ENCODE results near the gene SYT11.
"Not testable (repeated sequence)": the region's sequence is repeated elsewhere in the genome, so short reads cannot be mapped to it uniquely, and the experiment has no call there.

SYT11 gene

GRCh38 chr1:155900161-155900560, 40.8 kb downstream of the SYT11 start:
- no peak for DNase-seq

- DNase-seq, result no peak
Measured at GRCh38 chr1:155904261-155904660, 44.9 kb downstream of the SYT11 start.

DNA sequence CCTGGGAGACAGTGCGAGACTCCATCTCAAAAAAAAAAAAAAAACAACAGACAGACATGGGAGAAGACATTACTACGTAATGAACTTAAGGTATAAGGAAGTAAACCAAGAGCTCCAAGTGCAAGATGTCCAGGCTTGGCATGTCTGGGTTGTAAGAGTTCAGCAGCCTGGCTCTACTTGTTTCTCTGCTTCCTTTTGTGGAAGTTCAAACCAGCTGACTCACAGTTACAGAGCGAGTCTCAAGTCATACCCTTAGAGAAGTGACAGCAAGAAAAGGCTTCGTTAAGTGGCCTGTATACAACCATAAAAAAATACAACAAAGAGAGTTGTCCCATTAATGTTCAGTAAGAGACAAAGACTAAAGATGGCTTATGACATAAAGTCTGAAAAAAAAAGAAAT, 50.5 kb downstream of the SYT11 start:
- DNase-seq, result no peak

DNA sequence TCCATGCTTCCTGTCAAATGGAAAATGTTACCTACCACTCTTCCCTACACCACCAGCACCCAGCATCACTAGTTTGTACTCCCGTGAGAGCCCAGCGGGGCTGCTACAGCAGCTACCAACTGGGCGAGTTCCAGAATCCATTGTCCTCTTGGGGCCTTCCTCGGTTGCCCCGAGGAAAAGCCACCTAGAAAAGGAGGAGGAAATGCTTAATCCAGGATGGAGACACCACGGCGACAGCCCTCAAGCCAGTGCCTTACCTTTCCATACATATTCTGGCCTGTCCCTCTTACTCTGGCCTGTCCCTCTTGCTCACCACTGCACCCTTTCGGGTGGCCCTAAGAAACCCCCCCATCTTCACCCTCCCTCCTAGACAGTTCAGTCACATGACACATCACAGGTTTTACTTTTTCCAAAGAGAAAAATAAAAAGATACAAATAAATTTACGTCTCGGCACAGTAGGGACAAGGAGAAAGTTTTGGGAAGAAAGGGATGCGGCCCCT, 51.3 kb downstream of the SYT11 start:
- DNase-seq, result peak; percentile 51

DNA sequence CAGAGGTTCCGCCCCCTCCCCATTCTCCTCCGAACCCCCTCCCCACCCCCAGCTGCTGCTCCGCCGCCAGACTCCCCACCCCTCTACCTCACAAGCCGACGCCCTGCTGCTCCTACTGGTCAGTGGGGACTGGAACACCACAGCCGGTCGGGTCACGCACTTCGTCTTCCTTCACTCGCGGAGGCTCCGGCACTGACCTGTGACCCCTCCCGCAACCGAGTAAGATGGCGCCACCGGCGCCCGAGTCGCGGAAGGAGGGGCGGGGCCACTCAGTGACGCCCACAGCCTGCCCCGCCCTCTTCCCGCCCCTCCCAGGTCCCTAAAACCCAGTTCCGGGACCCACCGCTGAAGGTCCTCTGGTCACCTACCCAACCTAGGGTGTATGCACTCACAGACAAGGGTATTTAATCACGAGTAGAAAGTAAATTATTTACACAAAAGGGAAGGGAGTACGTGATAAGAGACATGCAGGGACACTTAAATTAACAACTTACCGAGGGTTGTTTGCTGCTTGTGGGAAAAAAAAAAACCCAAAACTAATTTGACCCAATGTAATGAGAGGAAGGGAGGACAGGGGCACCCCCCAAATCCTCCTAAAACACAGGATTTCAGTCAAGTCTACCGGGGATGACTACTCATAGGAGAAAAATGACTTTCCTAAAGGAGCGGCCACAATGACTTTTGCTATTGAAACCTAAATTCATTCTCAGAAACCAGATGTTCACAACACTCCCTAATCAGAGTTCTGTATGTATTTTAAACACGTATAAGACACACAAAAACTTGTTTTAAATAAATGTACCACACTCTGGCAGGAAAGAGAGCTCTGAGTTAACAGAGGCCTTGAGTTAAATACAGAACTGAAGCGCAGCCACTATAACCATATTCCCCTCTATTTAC, 52.0 kb downstream of the SYT11 start, which contains the start of gene RIT1:
Gene RIT1 (minus strand): TSS at position 194 of the 900 bp plus-strand sequence. CDS start 588 bp downstream, outside the sequence.
- peak; percentile 73 for DNase-seq

DNA sequence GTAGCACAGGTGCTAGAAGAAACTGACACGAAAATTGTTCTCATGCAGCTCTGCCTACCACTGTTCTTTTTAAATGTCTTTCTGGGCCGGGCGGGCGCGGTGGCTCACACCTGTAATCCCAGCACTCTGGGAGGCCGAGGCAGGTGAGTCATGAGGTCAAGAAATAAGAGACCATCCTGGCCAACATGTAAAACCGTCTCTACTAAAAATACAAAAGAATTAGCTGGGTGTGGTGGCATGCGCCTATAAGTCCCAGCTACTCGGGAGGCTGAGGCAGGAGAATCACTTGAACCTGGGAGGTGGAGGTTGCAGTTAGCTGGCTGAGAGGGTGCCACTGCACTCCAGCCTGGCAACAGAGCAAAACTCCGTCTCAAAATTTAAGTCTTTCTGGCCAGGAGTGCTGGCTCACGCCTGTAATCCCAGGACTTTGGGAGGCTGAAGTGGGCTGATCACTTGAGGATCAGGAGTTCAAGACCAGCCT, 52.7 kb downstream of the SYT11 start:
- DNase-seq, result no peak

GRCh38 chr1:155913969-155914757, 54.8 kb downstream of the SYT11 start:
- DNase-seq, result no peak

DNA sequence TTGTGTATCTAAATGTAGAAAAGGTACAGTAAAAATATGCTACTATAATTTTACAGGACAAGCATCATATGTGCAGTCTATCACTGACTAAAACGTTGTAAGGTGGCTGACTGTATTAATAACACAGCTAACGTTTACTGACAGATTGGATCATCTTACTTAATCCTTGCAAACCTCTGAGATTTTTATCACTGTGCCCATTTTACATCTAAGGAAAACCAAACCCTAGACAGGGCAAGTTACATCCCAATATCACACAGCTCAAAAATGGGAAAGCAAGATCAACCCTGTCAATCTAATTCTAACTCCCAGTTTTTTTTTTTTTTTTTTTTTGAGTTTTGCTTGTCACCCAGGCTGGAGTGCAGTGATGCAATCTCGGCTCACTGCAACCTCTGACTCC, 59.3 kb downstream of the SYT11 start:
- DNase-seq, result no peak

DNA sequence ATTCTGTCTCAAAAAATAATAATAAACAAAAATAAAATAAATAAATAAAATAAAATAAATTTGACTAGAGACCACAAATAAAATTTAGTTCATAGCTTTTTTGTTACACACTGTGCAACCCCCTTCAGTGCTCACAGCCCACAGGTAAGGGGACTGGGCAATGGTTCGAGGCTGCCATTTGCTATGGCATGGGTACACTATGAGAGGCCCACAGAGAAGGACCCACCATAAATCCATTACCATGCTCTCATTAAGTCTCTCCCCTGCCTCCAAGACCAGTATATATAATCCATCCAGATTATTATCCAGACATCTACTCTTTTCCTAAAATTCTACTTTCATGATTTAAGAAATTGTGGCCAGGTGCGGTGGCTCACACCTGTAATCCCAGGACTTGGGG, 60.4 kb downstream of the SYT11 start:
- DNase-seq, result no peak

DNA sequence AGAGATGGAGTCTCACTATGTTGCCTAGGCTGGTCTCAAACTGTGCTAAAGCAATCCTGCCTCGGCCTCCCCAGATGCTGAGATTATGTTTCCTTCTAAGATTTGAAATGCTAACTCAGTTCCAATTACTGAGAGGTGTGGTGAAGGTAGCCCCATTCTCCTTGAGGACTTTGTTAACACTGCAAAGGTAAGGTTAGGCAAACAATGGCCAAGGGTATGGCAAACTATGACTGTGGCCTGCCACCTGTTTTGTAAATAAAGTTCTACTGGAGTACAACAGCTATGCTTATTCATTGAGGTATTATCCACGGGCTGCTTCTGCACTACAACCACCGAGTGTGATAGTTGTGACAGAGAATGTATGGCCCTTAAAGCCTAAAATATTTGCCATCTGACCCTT, 61.4 kb downstream of the SYT11 start:
- no peak for DNase-seq

- no peak for DNase-seq
Measured at GRCh38 chr1:155925506-155925905, 66.1 kb downstream of the SYT11 start.

GRCh38 chr1:155929057-155929456, 69.7 kb downstream of the SYT11 start:
- DNase-seq, result no peak

- DNase-seq, result not testable (repeated sequence)
Measured at GRCh38 chr1:155930725-155931124, 71.4 kb downstream of the SYT11 start.

- no peak for DNase-seq
Measured at GRCh38 chr1:155931332-155932038, 72.1 kb downstream of the SYT11 start.

DNA sequence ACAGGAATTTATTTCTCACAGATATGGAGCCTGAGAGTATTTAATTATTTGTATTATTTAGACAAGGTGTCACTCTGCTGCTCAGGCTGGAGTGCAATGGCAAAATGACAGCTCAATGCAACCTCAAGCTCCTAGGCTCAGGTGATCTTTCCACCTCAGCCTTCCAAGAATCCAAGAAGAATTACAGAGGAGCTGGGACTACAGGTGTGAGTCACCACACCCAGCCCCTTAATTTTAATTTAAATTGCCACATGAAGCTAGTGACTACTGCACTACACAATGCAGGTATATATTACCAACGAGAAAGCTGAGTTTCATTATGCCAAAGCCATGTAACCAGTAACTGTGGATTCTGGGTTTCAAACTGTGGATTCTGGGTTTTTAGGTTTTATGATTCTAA, 72.7 kb downstream of the SYT11 start:
- no peak for DNase-seq

GRCh38 chr1:155932487-155932886, 73.1 kb downstream of the SYT11 start:
- no peak for DNase-seq

GRCh38 chr1:155933591-155934096, 74.3 kb downstream of the SYT11 start:
- peak; percentile 12 for DNase-seq

- peak; percentile 99 for DNase-seq
Measured at GRCh38 chr1:155934097-155934935, 74.9 kb downstream of the SYT11 start, which contains the start of gene KHDC4. Gene KHDC4, minus strand, starts transcription at chr1:155934413. Its CDS starts 40 bp downstream, at chr1:155934373.

All from NCI-H1105 treated with DMSO at 0.1 percent for 48 hours (cell line).